Measurements from ENCODE around the gene TAGAP. TPM values are rescaled to one million over a fixed set of nuclear protein-coding genes. Genes with fewer than 3 reads are reported as not detected.

Gene TAGAP, protein sequence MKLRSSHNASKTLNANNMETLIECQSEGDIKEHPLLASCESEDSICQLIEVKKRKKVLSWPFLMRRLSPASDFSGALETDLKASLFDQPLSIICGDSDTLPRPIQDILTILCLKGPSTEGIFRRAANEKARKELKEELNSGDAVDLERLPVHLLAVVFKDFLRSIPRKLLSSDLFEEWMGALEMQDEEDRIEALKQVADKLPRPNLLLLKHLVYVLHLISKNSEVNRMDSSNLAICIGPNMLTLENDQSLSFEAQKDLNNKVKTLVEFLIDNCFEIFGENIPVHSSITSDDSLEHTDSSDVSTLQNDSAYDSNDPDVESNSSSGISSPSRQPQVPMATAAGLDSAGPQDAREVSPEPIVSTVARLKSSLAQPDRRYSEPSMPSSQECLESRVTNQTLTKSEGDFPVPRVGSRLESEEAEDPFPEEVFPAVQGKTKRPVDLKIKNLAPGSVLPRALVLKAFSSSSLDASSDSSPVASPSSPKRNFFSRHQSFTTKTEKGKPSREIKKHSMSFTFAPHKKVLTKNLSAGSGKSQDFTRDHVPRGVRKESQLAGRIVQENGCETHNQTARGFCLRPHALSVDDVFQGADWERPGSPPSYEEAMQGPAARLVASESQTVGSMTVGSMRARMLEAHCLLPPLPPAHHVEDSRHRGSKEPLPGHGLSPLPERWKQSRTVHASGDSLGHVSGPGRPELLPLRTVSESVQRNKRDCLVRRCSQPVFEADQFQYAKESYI
- 1 to 10 TPM; 1.1 to 2.3 TPM for total RNA-seq

DNA sequence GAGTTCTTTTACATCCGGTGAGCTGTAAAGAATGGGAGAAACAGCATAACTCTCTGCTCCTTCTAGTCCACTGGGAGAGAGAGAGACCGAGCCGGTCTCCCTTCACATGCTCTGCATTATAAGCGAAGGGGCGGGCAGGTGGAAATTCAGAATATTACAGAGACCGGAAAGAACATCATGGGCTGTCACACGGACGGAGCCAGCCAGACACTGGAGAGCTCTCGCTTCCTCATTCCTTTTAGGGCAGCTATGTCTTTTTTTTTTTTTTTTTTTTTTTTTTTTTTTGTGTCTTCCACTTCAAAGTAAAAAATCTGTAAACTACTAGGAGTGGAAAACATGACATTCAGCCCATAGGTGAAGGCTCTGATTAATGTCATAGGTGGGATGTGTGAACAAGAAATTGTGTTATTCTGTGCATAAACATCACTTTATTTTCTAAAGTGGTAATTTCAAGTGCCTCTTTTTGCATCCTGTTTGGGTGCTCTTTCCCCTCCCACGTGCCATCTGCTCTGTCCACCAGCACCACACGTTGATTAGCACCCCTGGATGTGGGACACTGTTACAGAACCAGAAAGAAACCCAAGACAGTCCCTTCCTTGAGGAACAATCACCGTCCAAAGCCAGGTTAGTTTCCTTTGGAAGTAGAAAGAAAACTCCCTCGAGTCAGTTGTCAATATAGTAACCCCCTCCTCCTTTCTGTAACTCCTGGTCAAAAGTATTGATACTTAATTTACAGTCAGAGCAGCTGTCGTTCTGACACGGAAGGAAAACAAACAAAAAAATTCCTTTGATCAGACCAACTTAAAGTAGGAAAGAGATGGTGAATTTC, at the start of gene TAGAP:
Gene TAGAP, minus strand, starts transcription at position 93 of the 829 bp plus-strand sequence. CDS start 845 bp downstream, outside the sequence.
- Histone ChIP-seq H3K27ac (peak within 1 kb of the TSS; percentile 48), H3K9me3 (no peaks in the 10 kb centered on the region), H3K36me3 (no peaks in the 10 kb centered on the region), H3K9ac (ENCODE audit: low read depth in 2 of 2, low read length in 2 of 2) (peak within 1 kb of the TSS; percentile 19 to 40), H3K4me3 (peak within 1 kb of the TSS; percentile 8), H3K27me3 (no peaks in the 10 kb centered on the region), H3K4me1 (no peaks in the 10 kb centered on the region)
- TF ChIP-seq, protein P1, sequence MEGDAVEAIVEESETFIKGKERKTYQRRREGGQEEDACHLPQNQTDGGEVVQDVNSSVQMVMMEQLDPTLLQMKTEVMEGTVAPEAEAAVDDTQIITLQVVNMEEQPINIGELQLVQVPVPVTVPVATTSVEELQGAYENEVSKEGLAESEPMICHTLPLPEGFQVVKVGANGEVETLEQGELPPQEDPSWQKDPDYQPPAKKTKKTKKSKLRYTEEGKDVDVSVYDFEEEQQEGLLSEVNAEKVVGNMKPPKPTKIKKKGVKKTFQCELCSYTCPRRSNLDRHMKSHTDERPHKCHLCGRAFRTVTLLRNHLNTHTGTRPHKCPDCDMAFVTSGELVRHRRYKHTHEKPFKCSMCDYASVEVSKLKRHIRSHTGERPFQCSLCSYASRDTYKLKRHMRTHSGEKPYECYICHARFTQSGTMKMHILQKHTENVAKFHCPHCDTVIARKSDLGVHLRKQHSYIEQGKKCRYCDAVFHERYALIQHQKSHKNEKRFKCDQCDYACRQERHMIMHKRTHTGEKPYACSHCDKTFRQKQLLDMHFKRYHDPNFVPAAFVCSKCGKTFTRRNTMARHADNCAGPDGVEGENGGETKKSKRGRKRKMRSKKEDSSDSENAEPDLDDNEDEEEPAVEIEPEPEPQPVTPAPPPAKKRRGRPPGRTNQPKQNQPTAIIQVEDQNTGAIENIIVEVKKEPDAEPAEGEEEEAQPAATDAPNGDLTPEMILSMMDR (IDR thresholded peaks at IDR 0.05): no peak
- intact Hi-C loops (cut with DNase I): no loop called here
- peak; percentile 72 for DNase-seq

DNA sequence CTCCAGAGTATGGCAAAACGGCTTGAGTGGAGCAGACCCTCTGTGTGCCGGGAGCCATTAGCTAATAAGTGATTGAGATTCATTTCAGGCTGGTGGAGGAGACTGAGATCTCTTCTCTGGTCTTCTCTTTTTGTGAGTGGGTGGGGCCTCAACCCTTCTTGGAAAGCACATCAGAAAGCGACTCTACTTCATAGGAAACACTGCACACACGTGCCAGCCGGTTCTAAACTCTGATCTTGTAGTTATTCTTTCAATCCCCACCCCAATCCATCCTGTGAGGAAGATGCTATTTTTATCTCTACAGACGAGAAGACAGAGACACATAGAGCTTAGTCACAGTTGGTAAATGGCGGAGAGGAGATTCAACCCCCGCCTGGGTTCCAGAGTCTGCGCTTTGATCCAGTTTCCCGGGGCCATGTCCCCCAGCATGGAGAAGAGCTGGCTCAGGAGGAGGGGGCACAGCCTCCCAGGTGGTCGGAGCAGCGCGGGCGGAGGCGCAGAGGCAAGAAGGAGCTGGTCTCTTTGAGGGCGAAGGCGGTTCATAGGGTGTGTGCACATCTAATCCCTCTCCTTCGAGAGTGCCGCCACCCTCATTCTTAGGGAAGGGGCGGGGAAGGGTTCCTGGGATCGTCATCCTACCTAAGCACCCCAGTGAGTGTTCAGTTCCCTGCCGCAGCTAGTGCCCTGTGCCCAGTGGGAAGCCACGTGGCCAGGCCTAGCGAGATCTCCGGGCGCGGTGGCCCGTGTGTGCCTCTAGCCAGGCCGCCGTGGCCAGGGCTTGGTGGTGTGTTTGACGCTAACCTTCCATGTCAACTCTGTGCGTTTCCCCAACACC, 49.0 kb upstream of the TAGAP start:
- H3K4me3 ChIP-seq: no peak overlapping the region
- no peaks in the 10 kb centered on the region for H3K4me1 ChIP-seq
- no peak overlapping the region for H3K27ac ChIP-seq
- H3K36me3 ChIP-seq: no peaks in the 10 kb centered on the region
- H3K27me3 ChIP-seq: no peaks in the 10 kb centered on the region
- peak; percentile 15 for DNase-seq
- H3K9ac ChIP-seq (ENCODE audit: low read depth in 2 of 2, low read length in 2 of 2): no peak overlapping the region
- intact Hi-C loops (cut with DNase I): no loop called here
- TF ChIP-seq, protein P1 (IDR thresholded peaks at IDR 0.05): no peak
- H3K9me3 ChIP-seq: no peaks in the 10 kb centered on the region

DNA sequence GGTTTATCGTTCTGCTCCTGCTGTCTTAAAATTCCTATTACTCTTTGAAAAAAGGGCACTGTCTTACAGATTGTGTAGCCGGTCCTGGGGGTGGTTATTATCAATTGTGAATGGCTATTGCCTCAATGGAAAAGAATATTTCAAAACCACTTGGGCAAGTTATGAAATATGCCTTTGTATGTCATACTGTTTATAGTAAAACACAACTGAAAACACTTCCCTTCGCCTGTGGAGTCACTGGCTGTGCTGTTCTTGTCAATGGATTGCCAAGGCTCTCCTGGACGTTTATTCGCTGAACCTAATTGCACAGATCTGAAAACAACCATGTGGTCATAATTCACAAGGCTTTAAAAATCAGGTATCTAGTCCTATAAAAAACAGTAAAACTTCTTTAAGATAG, 47.8 kb upstream of the TAGAP start:
- Histone ChIP-seq H3K4me1 (no peaks in the 10 kb centered on the region), H3K4me3 (no peak overlapping the region), H3K27me3 (no peaks in the 10 kb centered on the region), H3K27ac (no peak overlapping the region), H3K36me3 (no peaks in the 10 kb centered on the region), H3K9ac (ENCODE audit: low read depth in 2 of 2, low read length in 2 of 2) (no peak overlapping the region), H3K9me3 (no peaks in the 10 kb centered on the region)
- TF ChIP-seq, protein P1 (IDR thresholded peaks at IDR 0.05): no peak
- intact Hi-C loops (cut with DNase I): no loop called here
- DNase-seq: peak; percentile 6

DNA sequence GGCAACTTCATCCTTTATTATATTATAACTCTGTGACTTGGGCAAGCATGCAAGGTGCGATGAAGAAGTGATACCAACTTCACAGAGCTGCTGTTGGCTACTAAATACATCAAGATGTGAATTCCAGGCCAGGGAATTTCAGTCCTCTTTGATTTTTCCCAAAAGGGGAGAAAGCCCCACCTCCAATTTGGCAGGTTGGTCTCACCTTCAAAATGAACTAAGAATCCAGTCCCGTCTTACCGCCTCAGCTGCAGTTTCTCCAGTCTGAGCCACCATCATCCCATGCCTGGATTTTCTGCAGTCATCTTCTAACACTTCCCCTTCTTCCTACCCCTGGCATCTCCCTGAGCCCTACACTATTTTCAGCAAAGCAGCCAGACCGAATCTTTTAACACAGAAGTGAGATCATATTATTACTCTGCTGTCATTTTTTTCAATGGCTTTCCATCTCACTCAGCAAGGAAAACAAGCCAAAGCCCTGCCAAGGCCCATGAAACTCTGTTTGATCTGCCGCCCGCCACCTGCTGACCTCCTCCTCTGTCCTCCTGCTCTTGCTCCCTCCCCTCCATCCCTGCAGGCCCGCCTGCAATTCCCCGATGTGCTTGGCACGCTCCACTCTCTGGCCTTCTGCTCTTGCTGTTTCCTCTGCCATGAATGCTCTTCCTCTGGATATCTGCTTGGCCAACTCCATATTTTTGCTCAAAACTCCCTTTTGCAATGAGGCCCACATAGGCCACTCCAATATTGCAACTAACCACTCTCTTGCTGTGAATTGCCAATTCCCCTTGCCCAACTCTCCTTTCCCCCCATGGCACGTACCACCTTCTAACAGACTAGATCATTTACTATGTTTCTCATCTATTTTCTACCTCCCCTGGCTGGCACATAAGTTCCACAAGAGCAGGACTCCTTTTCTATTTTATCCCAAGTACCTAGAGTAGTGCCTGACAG, 46.0 kb upstream of the TAGAP start:
- H3K27me3 ChIP-seq: no peaks in the 10 kb centered on the region
- TF ChIP-seq, protein P1 (IDR thresholded peaks at IDR 0.05): no peak
- H3K4me3 ChIP-seq: no peak overlapping the region
- DNase-seq: peak; percentile 20
- H3K27ac ChIP-seq: no peak overlapping the region
- H3K36me3 ChIP-seq: no peaks in the 10 kb centered on the region
- no peaks in the 10 kb centered on the region for H3K9me3 ChIP-seq
- no peaks in the 10 kb centered on the region for H3K4me1 ChIP-seq
- intact Hi-C loops (cut with DNase I): no loop called here
- no peak overlapping the region for H3K9ac ChIP-seq (ENCODE audit: low read depth in 2 of 2, low read length in 2 of 2)
